Esophagus (tissue), 2 donors: ENCODE measurements around the gene MADD. TPM values are rescaled to one million over a fixed set of nuclear protein-coding genes. Genes with fewer than 3 reads are reported as not detected.

Experiments used
- H3K27ac ChIP-seq, 2 donors: one replicate each; pipeline ENCODE4 v1.5.1; 2013; ENCODE audit warnings: low read depth in 2 of 2, mild to moderate bottlenecking in 2 of 2, inconsistent platforms in 1 of 2, low read length in 1 of 2, moderate library complexity in 1 of 2
- H3K27me3 ChIP-seq, 2 donors: one replicate each; pipeline ENCODE4 v1.6.1; 2013; ENCODE audit warnings: low read length in 2 of 2, control low read depth in 1 of 2, mild to moderate bottlenecking in 1 of 2; ENCODE audit not compliant: insufficient read depth in 2 of 2, control insufficient read depth in 1 of 2
- H3K36me3 ChIP-seq, 2 donors: one replicate each; pipeline ENCODE4 v1.6.1; 2013; ENCODE audit warnings: low read length in 1 of 2; ENCODE audit not compliant: control insufficient read depth in 2 of 2, insufficient read depth in 2 of 2
- H3K4me1 ChIP-seq, 2 donors: one replicate each; pipeline ENCODE4 v1.6.1; 2013; ENCODE audit warnings: low read length in 1 of 2; ENCODE audit not compliant: control insufficient read depth in 2 of 2, insufficient read depth in 2 of 2
- H3K4me3 ChIP-seq, 2 donors: one replicate each; pipeline ENCODE4 v1.5.1; 2013; ENCODE audit warnings: low read length in 2 of 2, mild to moderate bottlenecking in 2 of 2, low read depth in 1 of 2, moderate library complexity in 1 of 2
- H3K9me3 ChIP-seq, 2 donors: one replicate each; pipeline ENCODE4 v1.6.1; 2013; ENCODE audit warnings: mild to moderate bottlenecking in 2 of 2, low read depth in 1 of 2, low read length in 1 of 2, moderate library complexity in 1 of 2; ENCODE audit not compliant: control insufficient read depth in 2 of 2, insufficient read depth in 1 of 2
- WGBS, 2 donors: extraction: QIAGEN DNeasy Blood & Tissue Kit; methylation state at CpG; one replicate each; pipeline ENCODE4 v1.1.7; 2013; 5-methylcytosine and 5-hydroxymethylcytosine counted together
- polyA plus RNA-seq, 2 donors: library from polyadenylated mRNA; stranded (reverse); fragments of 200-250 nt; gene quantifications; one replicate each; pipeline ENCODE4 v1.2.3, GENCODE V29; 2013
- donor health status: healthy with polysubstance abuse.
- donor health status: Bipolar disorder and iron deficiency.

Gene MADD
- polyA plus RNA-seq, 2 donors = 8.2 to 11.0 TPM

- Histone ChIP-seq H3K4me3 (no peak overlapping the region), H3K27ac (no peak overlapping the region), H3K9me3 (no peaks in the 10 kb centered on the region), H3K36me3 (no peaks in the 10 kb centered on the region), H3K27me3 (no peaks in the 10 kb centered on the region), H3K4me1 (peaks cover 0 to 5% of the 10 kb centered on the region in 2 donors)
- WGBS, 2 donors = 74 to 83% methylated on average over 29 of the region's 29 CpGs
These were observed 81.5 kb downstream of the MADD start for GRCh38 chr11:47351156-47352126.

- Histone ChIP-seq H3K27me3 (no peaks in the 10 kb centered on the region), H3K36me3 (no peaks in the 10 kb centered on the region), H3K27ac (no peak within 1 kb of the TSS), H3K4me1 (peaks cover 0 to 5% of the 10 kb centered on the region in 2 donors), H3K4me3 (no peak within 1 kb of the TSS), H3K9me3 (no peaks in the 10 kb centered on the region)
- WGBS, 2 donors = 71 to 76% methylated on average over 5 of the region's 5 CpGs
These were observed 82.6 kb downstream of the MADD start, which contains the start of gene MYBPC3 for GRCh38 chr11:47352556-47352955. TSS of gene MYBPC3 (minus strand) at chr11:47352702. CDS start at chr11:47352647, 55 bp downstream.

GRCh38 chr11:47353978-47354774, 84.2 kb downstream of the MADD start:
- H3K4me3 ChIP-seq = no peak overlapping the region
- peaks cover 0 to 7% of the 10 kb centered on the region in 2 donors for H3K4me1 ChIP-seq
- no peaks in the 10 kb centered on the region for H3K9me3 ChIP-seq
- no peaks in the 10 kb centered on the region for H3K27me3 ChIP-seq
- no peaks in the 10 kb centered on the region for H3K36me3 ChIP-seq
- 87 to 88% methylated on average over 15 of the region's 15 CpGs for WGBS, 2 donors
- H3K27ac ChIP-seq = no peak overlapping the region

GRCh38 chr11:47354913-47355282, 85.0 kb downstream of the MADD start:
- peaks cover 0 to 7% of the 10 kb centered on the region in 2 donors for H3K4me1 ChIP-seq
- H3K4me3 ChIP-seq = peak overlapping the region; percentile 38 to 52
- no peaks in the 10 kb centered on the region for H3K9me3 ChIP-seq
- no peaks in the 10 kb centered on the region for H3K36me3 ChIP-seq
- 20 to 23% methylated on average over 14 to 32 of the region's 32 CpGs for WGBS, 2 donors
- no peak overlapping the region for H3K27ac ChIP-seq
- no peaks in the 10 kb centered on the region for H3K27me3 ChIP-seq

- Histone ChIP-seq H3K27me3 (no peaks in the 10 kb centered on the region), H3K9me3 (no peaks in the 10 kb centered on the region), H3K27ac (no peak overlapping the region), H3K4me1 (peaks cover 0 to 7% of the 10 kb centered on the region in 2 donors), H3K4me3 (peak overlapping the region; percentile 38 to 52), H3K36me3 (no peaks in the 10 kb centered on the region)
- whole genome bisulfite sequencing, 2 donors = 26 to 29% methylated on average over 45 to 47 of the region's 47 CpGs
These were observed 85.6 kb downstream of the MADD start for GRCh38 chr11:47355283-47356128.

- Histone ChIP-seq H3K27me3 (no peaks in the 10 kb centered on the region), H3K36me3 (no peaks in the 10 kb centered on the region), H3K9me3 (no peaks in the 10 kb centered on the region), H3K4me1 (peaks cover 0 to 7% of the 10 kb centered on the region in 2 donors), H3K27ac (no peak overlapping the region), H3K4me3 (no peak overlapping the region)
- 92% methylated on average over 9 of the region's 9 CpGs for WGBS, 2 donors
These were observed 86.4 kb downstream of the MADD start for GRCh38 chr11:47356129-47356997.

- no peak overlapping the region for H3K4me3 ChIP-seq
- no peak overlapping the region for H3K27ac ChIP-seq
- H3K27me3 ChIP-seq = no peaks in the 10 kb centered on the region
- 85 to 97% methylated on average over 1 of the region's 1 CpG for WGBS, 2 donors
- peaks cover 0 to 7% of the 10 kb centered on the region in 2 donors for H3K4me1 ChIP-seq
- H3K9me3 ChIP-seq = no peaks in the 10 kb centered on the region
- no peaks in the 10 kb centered on the region for H3K36me3 ChIP-seq
These were observed 87.0 kb downstream of the MADD start for GRCh38 chr11:47356998-47357329.

- whole genome bisulfite sequencing, 2 donors = 89 to 94% methylated on average over 6 of the region's 6 CpGs
- Histone ChIP-seq H3K4me3 (no peak overlapping the region), H3K4me1 (peaks cover 0 to 7% of the 10 kb centered on the region in 2 donors), H3K27ac (no peak overlapping the region), H3K9me3 (no peaks in the 10 kb centered on the region), H3K27me3 (no peaks in the 10 kb centered on the region), H3K36me3 (no peaks in the 10 kb centered on the region)
These were observed 88.2 kb downstream of the MADD start for GRCh38 chr11:47357985-47358730.
